Neural progenitor cell (in vitro differentiated cells): ENCODE results near the gene BCL10.

Source experiments
- EZH2 ChIP-seq: fragments of 200-600 bp; sonication (generic); IDR thresholded peaks from 2 replicates; pipeline ENCODE4 v1.6.1; 2017; ENCODE audit warnings: antibody characterized with exemption, mild to moderate bottlenecking, moderate library complexity
- TF ChIP-seq, protein P1 (sequence below): fragments of 200-600 bp; sonication (generic); IDR thresholded peaks from 2 replicates; pipeline ENCODE4 v1.5.1; 2017; ENCODE audit warnings: antibody characterized with exemption, mild to moderate bottlenecking

GRCh38 chr1:85319931-85320330 lies 43.5 kb upstream of the BCL10 start:
- no peak for TF ChIP-seq EZH2
- TF ChIP-seq, protein P1, sequence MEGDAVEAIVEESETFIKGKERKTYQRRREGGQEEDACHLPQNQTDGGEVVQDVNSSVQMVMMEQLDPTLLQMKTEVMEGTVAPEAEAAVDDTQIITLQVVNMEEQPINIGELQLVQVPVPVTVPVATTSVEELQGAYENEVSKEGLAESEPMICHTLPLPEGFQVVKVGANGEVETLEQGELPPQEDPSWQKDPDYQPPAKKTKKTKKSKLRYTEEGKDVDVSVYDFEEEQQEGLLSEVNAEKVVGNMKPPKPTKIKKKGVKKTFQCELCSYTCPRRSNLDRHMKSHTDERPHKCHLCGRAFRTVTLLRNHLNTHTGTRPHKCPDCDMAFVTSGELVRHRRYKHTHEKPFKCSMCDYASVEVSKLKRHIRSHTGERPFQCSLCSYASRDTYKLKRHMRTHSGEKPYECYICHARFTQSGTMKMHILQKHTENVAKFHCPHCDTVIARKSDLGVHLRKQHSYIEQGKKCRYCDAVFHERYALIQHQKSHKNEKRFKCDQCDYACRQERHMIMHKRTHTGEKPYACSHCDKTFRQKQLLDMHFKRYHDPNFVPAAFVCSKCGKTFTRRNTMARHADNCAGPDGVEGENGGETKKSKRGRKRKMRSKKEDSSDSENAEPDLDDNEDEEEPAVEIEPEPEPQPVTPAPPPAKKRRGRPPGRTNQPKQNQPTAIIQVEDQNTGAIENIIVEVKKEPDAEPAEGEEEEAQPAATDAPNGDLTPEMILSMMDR, result no peak
